PFSK-1 (cell line): ENCODE results near the gene SEC61G.

Experiments used
- POLR2AphosphoS5 ChIP-seq: IDR thresholded peaks from 2 replicates; pipeline ENCODE4 v1.6.1; 2012; ENCODE audit warnings: low read depth, mild to moderate bottlenecking, control low read depth, low read length, moderate library complexity
- SIN3A ChIP-seq: IDR thresholded peaks from 2 replicates; pipeline ENCODE4 v1.6.1; 2012; ENCODE audit warnings: mild to moderate bottlenecking, low read length, moderate library complexity, borderline replicate concordance; ENCODE audit not compliant: insufficient read depth

DNA sequence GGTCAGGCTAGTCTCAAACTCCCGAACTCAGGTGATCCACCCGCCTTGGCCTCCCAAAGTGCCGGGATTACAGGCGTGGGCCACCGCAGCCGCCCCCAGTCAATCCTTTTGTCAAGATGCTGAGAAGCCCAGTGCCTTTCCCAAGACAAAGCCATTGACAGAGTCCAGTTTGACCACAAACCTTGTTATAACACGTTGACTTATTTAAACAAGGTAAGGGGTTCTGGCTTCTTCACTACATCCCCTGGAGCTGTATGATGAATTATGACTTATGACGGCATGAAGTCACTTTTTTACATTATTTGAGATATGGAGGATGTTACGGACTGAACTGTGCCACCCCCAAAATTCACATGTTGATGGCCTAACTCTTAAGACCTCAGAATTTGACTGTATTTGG, 5.8 kb upstream of the SEC61G start:
- TF ChIP-seq POLR2AphosphoS5 (no peak), SIN3A (no peak)
